ENCODE measurements around the gene HPCAL1. TPM values are rescaled to one million over a fixed set of nuclear protein-coding genes. Genes with fewer than 3 reads are reported as not detected.

The HPCAL1 gene
- total and polyA plus RNA-seq, 2 donors (not counting 3 experiments of a cell fraction or from before 2014, with no cell fraction given): 56.5 to 77.4 TPM

- Histone ChIP-seq H3K9me1 (replicated peaks; ENCODE audit: control insufficient read depth, extremely low read depth, insufficient read depth, low read length) (no peaks in the 10 kb centered on the region), H3K27me3 (ENCODE audit: control insufficient read depth in 2 of 2, insufficient read depth in 2 of 2, low read length in 2 of 2) (no peaks in the 10 kb centered on the region), H3K9ac (replicated peaks; ENCODE audit: extremely low read depth, insufficient read depth, low read length) (no peak overlapping the region), H3K4me1 (ENCODE audit: control insufficient read depth, extremely low read depth, insufficient read depth, low read length) (no peaks in the 10 kb centered on the region), H3K9me3 (replicated peaks; ENCODE audit: control insufficient read depth, insufficient read depth, low read length) (no peaks in the 10 kb centered on the region), H2AFZ (ENCODE audit: low read depth, low read length) (no peak overlapping the region), H3K36me3 (ENCODE audit: control insufficient read depth in 2 of 2, extremely low read depth in 1 of 2, insufficient read depth in 2 of 2, low read length in 2 of 2) (no peaks in the 10 kb centered on the region), H3K79me2 (ENCODE audit: control insufficient read depth, insufficient read depth, low read length) (peaks cover 24% of the 10 kb centered on the region), H4K20me1 (replicated peaks; ENCODE audit: control insufficient read depth, extremely low read depth, insufficient read depth, low read length) (no peaks in the 10 kb centered on the region), H3K4me3 (replicated peaks in 1 of 3; ENCODE audit: insufficient read depth in 1 of 3, low read depth in 1 of 3, low read length in 3 of 3) (no peak overlapping the region), H3K27ac (ENCODE audit: insufficient read depth, low read depth, low read length) (no peak overlapping the region), H3K4me2 (ENCODE audit: insufficient read depth, low read length) (no peak overlapping the region)
- FAIRE-seq (no peak), DNase-seq (ENCODE audit: low read depth, low spot score) (no peak)
- dilution Hi-C loops (cut with MboI; ENCODE audit: extremely low pct_ligation_motif_present, low sequenced_read_pairs): no loop called here
- POLR2A ChIA-PET: no interaction called here
- CTCF ChIA-PET: interaction anchor here (0.7 kb wide), 1 partner anchor 49 kb away, joined by 4 read pairs; no protein-coding TSS in a partner anchor
- TF ChIP-seq CTCF (IDR thresholded peaks at IDR 0.05; ENCODE audit: extremely low read depth in 1 of 2, insufficient read depth in 1 of 2, low read depth in 1 of 2, low read length in 2 of 2) (no peak), MAX (IDR thresholded peaks at IDR 0.05; ENCODE audit: insufficient read depth, insufficient read length) (no peak), FOS (IDR thresholded peaks at IDR 0.05; ENCODE audit: borderline replicate concordance, insufficient read depth, low read length) (no peak), JUN (IDR thresholded peaks at IDR 0.05; ENCODE audit: borderline replicate concordance, insufficient read depth, insufficient read length, low read depth) (no peak), MYC (IDR thresholded peaks at IDR 0.05; ENCODE audit: low read depth, low read length) (no peak), POLR2AphosphoS5 (IDR thresholded peaks at IDR 0.05; ENCODE audit: insufficient read depth, low read depth, low read length) (no peak), EZH2 (IDR thresholded peaks at IDR 0.05; ENCODE audit: borderline replicate concordance, low read depth, low read length, severe bottlenecking) (no peak), GATA2 (IDR thresholded peaks at IDR 0.05; ENCODE audit: insufficient read depth, insufficient read length, low read depth, low read length) (no peak), POLR2A (IDR thresholded peaks at IDR 0.05; ENCODE audit: low read depth, low read length) (no peak)
- BruUV-seq (replicated peaks): no TSS peak
- intact Hi-C loops (cut with micrococcal nuclease): no loop called here
These were observed 57.1 kb downstream of the HPCAL1 start for GRCh38 chr2:10359731-10360329.

Measured in endothelial cell of umbilical vein (primary cell).